ENCODE results near the gene P2RY13.

The P2RY13 gene

DNA sequence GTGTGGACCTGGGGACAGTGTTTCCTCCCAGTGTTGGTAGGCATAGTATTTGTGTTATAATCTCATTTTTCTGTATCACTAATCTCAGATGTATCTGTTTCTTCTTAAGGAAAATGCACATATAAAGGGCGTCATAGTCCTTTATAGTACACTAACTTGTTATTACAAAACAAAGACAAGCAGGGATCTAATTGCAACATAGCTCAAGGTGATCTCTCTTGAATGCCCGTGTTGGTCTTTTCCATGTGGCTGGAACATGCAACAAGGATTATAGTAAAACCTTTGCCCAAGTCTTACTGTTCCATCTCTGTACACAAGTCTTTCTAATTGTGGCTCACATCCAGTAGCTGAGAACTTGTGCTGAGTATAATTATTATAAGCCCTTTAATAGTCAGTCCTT, 9.2 kb downstream of the P2RY13 start:
- Histone ChIP-seq H3K36me3 (ENCODE audit: control insufficient read depth, insufficient read depth, low read length) (no peaks in the 10 kb centered on the region), H3K4me1 (ENCODE audit: control insufficient read depth, insufficient read depth, low read length) (peaks cover 24% of the 10 kb centered on the region), H3K9ac (ENCODE audit: low read length) (no peak overlapping the region), H3K9me3 (ENCODE audit: control insufficient read depth, insufficient read depth, low read depth, low read length) (no peaks in the 10 kb centered on the region), H3K27me3 (ENCODE audit: control insufficient read depth, insufficient read depth, low read length) (no peaks in the 10 kb centered on the region), H3K4me3 (ENCODE audit: low read depth, low read length) (no peak overlapping the region), H3K27ac (ENCODE audit: low read depth, low read length) (no peak overlapping the region)

DNA sequence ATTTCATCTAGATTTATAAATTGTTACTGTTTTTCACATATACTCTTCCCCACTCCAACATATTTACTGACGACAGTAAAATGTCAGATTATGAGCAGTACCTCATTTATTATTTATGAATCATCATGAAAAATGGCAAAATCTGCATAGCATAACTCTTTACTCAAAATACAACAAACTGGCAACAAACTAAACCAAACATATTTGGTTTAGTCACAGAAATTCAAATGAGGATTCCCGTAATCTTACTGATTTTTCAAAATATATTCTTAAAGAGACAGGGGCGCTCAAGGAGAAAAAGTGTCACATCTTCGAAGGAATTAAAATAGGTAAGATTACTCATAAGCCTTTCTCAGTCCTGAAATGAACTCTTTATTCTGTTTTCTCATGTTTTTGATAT, 9.7 kb downstream of the P2RY13 start:
- no peak overlapping the region for H3K27ac ChIP-seq (ENCODE audit: low read depth, low read length)
- H3K4me1 ChIP-seq (ENCODE audit: control insufficient read depth, insufficient read depth, low read length), result peaks cover 29% of the 10 kb centered on the region
- no peaks in the 10 kb centered on the region for H3K36me3 ChIP-seq (ENCODE audit: control insufficient read depth, insufficient read depth, low read length)
- no peaks in the 10 kb centered on the region for H3K27me3 ChIP-seq (ENCODE audit: control insufficient read depth, insufficient read depth, low read length)
- H3K9ac ChIP-seq (ENCODE audit: low read length), result no peak overlapping the region
- no peak overlapping the region for H3K4me3 ChIP-seq (ENCODE audit: low read depth, low read length)
- no peaks in the 10 kb centered on the region for H3K9me3 ChIP-seq (ENCODE audit: control insufficient read depth, insufficient read depth, low read depth, low read length)

GRCh38 chr3:151318991-151319390, 10.4 kb downstream of the P2RY13 start:
- no peak overlapping the region for H3K27ac ChIP-seq (ENCODE audit: low read depth, low read length)
- peaks cover 30% of the 10 kb centered on the region for H3K4me1 ChIP-seq (ENCODE audit: control insufficient read depth, insufficient read depth, low read length)
- no peak overlapping the region for H3K4me3 ChIP-seq (ENCODE audit: low read depth, low read length)

GRCh38 chr3:151318313-151318712, 11.0 kb downstream of the P2RY13 start:
- Histone ChIP-seq H3K9me3 (ENCODE audit: control insufficient read depth, insufficient read depth, low read depth, low read length) (no peaks in the 10 kb centered on the region), H3K27ac (ENCODE audit: low read depth, low read length) (no peak overlapping the region), H3K9ac (ENCODE audit: low read length) (no peak overlapping the region), H3K4me3 (ENCODE audit: low read depth, low read length) (no peak overlapping the region), H3K36me3 (ENCODE audit: control insufficient read depth, insufficient read depth, low read length) (no peaks in the 10 kb centered on the region), H3K27me3 (ENCODE audit: control insufficient read depth, insufficient read depth, low read length) (no peaks in the 10 kb centered on the region), H3K4me1 (ENCODE audit: control insufficient read depth, insufficient read depth, low read length) (peaks cover 30% of the 10 kb centered on the region)

More at GRCh38 chr3:151318991-151319390, 10.4 kb downstream of the P2RY13 start:
- no peaks in the 10 kb centered on the region for H3K9me3 ChIP-seq (ENCODE audit: control insufficient read depth, insufficient read depth, low read depth, low read length)
- no peaks in the 10 kb centered on the region for H3K36me3 ChIP-seq (ENCODE audit: control insufficient read depth, insufficient read depth, low read length)
- no peaks in the 10 kb centered on the region for H3K27me3 ChIP-seq (ENCODE audit: control insufficient read depth, insufficient read depth, low read length)
- H3K9ac ChIP-seq (ENCODE audit: low read length), result no peak overlapping the region

GRCh38 chr3:151316267-151316991, 12.9 kb downstream of the P2RY13 start, which contains the start of gene GPR87:
GPR87 (minus strand) TSS chr3:151316820; CDS start chr3:151300100, 16,720 bp downstream.
- Histone ChIP-seq H3K27me3 (ENCODE audit: control insufficient read depth, insufficient read depth, low read length) (no peaks in the 10 kb centered on the region), H3K4me1 (ENCODE audit: control insufficient read depth, insufficient read depth, low read length) (peaks cover 38% of the 10 kb centered on the region), H3K4me3 (ENCODE audit: low read depth, low read length) (no peak within 1 kb of the TSS), H3K9ac (ENCODE audit: low read length) (no peak within 1 kb of the TSS), H3K36me3 (ENCODE audit: control insufficient read depth, insufficient read depth, low read length) (no peaks in the 10 kb centered on the region), H3K9me3 (ENCODE audit: control insufficient read depth, insufficient read depth, low read depth, low read length) (no peaks in the 10 kb centered on the region), H3K27ac (ENCODE audit: low read depth, low read length) (0 out of 2 replicates have a peak within 1 kb of the TSS, but pooled peaks have one; percentile 20)

DNA sequence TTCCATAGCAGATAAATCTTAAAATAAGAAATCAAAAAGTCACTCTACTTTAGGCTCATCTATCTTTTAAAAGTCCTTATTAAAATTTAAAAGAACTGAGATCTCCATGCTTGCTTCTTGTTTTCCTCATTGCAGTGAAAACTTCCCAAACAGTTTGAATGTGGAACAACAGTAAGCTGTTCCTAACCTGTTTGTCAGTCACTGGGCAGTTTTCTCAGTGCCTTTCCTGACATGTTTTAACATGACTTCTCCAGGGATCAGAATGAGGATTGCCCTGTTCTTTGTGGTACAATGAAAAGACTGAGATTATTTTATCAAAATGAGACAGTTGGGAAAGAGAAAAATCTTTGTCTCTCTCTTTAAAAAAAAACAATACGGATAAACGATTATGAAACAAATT, 13.5 kb downstream of the P2RY13 start:
- Histone ChIP-seq H3K4me3 (ENCODE audit: low read depth, low read length) (no peak overlapping the region), H3K9me3 (ENCODE audit: control insufficient read depth, insufficient read depth, low read depth, low read length) (no peaks in the 10 kb centered on the region), H3K9ac (ENCODE audit: low read length) (no peak overlapping the region), H3K4me1 (ENCODE audit: control insufficient read depth, insufficient read depth, low read length) (peaks cover 38% of the 10 kb centered on the region), H3K27me3 (ENCODE audit: control insufficient read depth, insufficient read depth, low read length) (no peaks in the 10 kb centered on the region), H3K27ac (ENCODE audit: low read depth, low read length) (0 out of 2 replicates have a peak overlapping the region, but pooled peaks have one; percentile 20), H3K36me3 (ENCODE audit: control insufficient read depth, insufficient read depth, low read length) (no peaks in the 10 kb centered on the region)

GRCh38 chr3:151315136-151315535, 14.2 kb downstream of the P2RY13 start:
- Histone ChIP-seq H3K9ac (ENCODE audit: low read length) (no peak overlapping the region), H3K9me3 (ENCODE audit: control insufficient read depth, insufficient read depth, low read depth, low read length) (no peaks in the 10 kb centered on the region), H3K4me1 (ENCODE audit: control insufficient read depth, insufficient read depth, low read length) (peaks cover 38% of the 10 kb centered on the region), H3K36me3 (ENCODE audit: control insufficient read depth, insufficient read depth, low read length) (no peaks in the 10 kb centered on the region), H3K27ac (ENCODE audit: low read depth, low read length) (no peak overlapping the region), H3K4me3 (ENCODE audit: low read depth, low read length) (no peak overlapping the region), H3K27me3 (ENCODE audit: control insufficient read depth, insufficient read depth, low read length) (no peaks in the 10 kb centered on the region)

GRCh38 chr3:151314593-151314992, 14.8 kb downstream of the P2RY13 start:
- Histone ChIP-seq H3K36me3 (ENCODE audit: control insufficient read depth, insufficient read depth, low read length) (no peaks in the 10 kb centered on the region), H3K27ac (ENCODE audit: low read depth, low read length) (no peak overlapping the region), H3K9me3 (ENCODE audit: control insufficient read depth, insufficient read depth, low read depth, low read length) (no peaks in the 10 kb centered on the region), H3K4me3 (ENCODE audit: low read depth, low read length) (no peak overlapping the region), H3K9ac (ENCODE audit: low read length) (no peak overlapping the region), H3K4me1 (ENCODE audit: control insufficient read depth, insufficient read depth, low read length) (peaks cover 38% of the 10 kb centered on the region), H3K27me3 (ENCODE audit: control insufficient read depth, insufficient read depth, low read length) (no peaks in the 10 kb centered on the region)

DNA sequence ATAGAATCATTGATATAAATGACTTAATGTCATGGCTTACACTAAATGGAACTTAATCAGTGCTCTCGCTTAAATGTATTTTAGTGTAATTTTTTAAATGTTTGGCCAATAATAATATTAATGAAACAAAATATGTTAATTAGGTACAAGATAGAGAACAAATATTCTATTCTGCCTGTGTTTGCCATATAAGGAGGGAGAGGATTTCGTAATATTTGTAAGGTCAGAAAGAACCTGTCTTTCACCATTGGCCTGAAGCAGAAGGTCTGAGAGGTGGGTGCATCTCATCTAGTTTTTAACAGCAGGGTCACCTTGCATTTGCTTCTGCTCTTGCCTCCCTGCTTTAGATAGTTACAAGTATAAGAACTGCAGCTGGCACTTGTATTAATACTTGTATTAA, 15.2 kb downstream of the P2RY13 start:
- Histone ChIP-seq H3K36me3 (ENCODE audit: control insufficient read depth, insufficient read depth, low read length) (no peaks in the 10 kb centered on the region), H3K4me1 (ENCODE audit: control insufficient read depth, insufficient read depth, low read length) (peaks cover 38% of the 10 kb centered on the region), H3K4me3 (ENCODE audit: low read depth, low read length) (no peak overlapping the region), H3K9me3 (ENCODE audit: control insufficient read depth, insufficient read depth, low read depth, low read length) (no peaks in the 10 kb centered on the region), H3K27ac (ENCODE audit: low read depth, low read length) (no peak overlapping the region), H3K9ac (ENCODE audit: low read length) (no peak overlapping the region), H3K27me3 (ENCODE audit: control insufficient read depth, insufficient read depth, low read length) (no peaks in the 10 kb centered on the region)

- H3K4me1 ChIP-seq (ENCODE audit: control insufficient read depth, insufficient read depth, low read length), result peaks cover 31% of the 10 kb centered on the region
- H3K36me3 ChIP-seq (ENCODE audit: control insufficient read depth, insufficient read depth, low read length), result no peaks in the 10 kb centered on the region
- no peaks in the 10 kb centered on the region for H3K27me3 ChIP-seq (ENCODE audit: control insufficient read depth, insufficient read depth, low read length)
- H3K9ac ChIP-seq (ENCODE audit: low read length), result no peak overlapping the region
- H3K4me3 ChIP-seq (ENCODE audit: low read depth, low read length), result no peak overlapping the region
- H3K27ac ChIP-seq (ENCODE audit: low read depth, low read length), result no peak overlapping the region
- no peaks in the 10 kb centered on the region for H3K9me3 ChIP-seq (ENCODE audit: control insufficient read depth, insufficient read depth, low read depth, low read length)
Measured at GRCh38 chr3:151312972-151313371, 16.4 kb downstream of the P2RY13 start.

GRCh38 chr3:151309566-151309965, 19.8 kb downstream of the P2RY13 start:
- Histone ChIP-seq H3K27me3 (ENCODE audit: control insufficient read depth, insufficient read depth, low read length) (no peaks in the 10 kb centered on the region), H3K9me3 (ENCODE audit: control insufficient read depth, insufficient read depth, low read depth, low read length) (no peaks in the 10 kb centered on the region), H3K36me3 (ENCODE audit: control insufficient read depth, insufficient read depth, low read length) (no peaks in the 10 kb centered on the region), H3K4me3 (ENCODE audit: low read depth, low read length) (no peak overlapping the region), H3K4me1 (ENCODE audit: control insufficient read depth, insufficient read depth, low read length) (peaks cover 42% of the 10 kb centered on the region), H3K9ac (ENCODE audit: low read length) (no peak overlapping the region), H3K27ac (ENCODE audit: low read depth, low read length) (no peak overlapping the region)

Data from HUES6 (cell line).